ENCODE data around the gene IZUMO2. TPM values are rescaled to one million over a fixed set of nuclear protein-coding genes. Genes with fewer than 3 reads are reported as not detected.
"Not testable (repeated sequence)": the region's sequence is repeated elsewhere in the genome, so short reads cannot be mapped to it uniquely, and the experiment has no call there.

IZUMO2 gene
- total RNA-seq, 1 experiment from 2014 or later: not detected

DNA sequence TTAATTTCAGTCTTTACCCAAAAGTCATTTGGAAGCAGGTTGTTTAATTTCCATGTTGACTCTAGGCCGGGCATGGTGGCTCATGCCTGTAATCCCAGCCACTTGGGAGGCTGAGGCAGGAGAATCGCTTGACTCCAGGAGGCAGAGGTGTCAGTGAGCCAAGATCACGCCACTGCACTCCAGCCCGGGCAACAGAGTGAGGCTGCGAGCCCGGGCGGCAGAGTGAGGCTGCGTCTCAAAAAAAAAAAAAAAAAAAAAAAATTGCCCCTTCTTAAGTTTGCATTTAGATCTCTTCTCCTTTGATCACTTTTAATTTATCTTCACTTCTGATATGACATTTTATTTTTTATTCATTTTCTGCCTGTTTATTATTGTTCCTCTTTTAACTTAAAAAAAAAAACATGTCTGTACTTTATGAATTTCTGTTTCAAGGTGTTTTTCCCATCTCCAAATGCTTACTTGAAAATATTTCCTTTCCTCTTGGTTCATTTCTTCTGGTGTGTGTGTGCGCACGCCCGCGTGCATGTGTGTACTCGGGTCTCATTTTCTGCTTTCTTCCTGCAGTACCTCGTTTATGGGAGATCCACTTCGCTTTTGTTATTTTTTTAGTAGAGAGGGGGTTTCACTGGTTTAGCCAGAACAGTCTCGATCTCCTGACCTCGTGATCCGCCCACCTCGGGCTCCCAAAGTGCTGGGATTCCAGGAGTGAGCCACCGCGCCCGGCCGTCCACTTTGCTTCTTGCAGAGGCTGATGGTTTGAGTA is 26.3 kb downstream of the IZUMO2 start:
- intact Hi-C loops (cut with micrococcal nuclease); H4K20me1 ChIP-seq (ENCODE audit: insufficient read depth); H3K9ac ChIP-seq (ENCODE audit: low read length); H3K79me2 ChIP-seq (ENCODE audit: insufficient read depth, low read length); H3K9me2 ChIP-seq (ENCODE audit: insufficient read depth); H3K27ac ChIP-seq (ENCODE audit: low read depth, low read length); DNase-seq (ENCODE audit: low read depth, low spot score); H3K36me3 ChIP-seq (ENCODE audit: control insufficient read depth in 1 of 2, insufficient read depth in 2 of 2, low read length in 2 of 2); H3K4me3 ChIP-seq (replicated peaks in 1 of 2; ENCODE audit: low read depth in 1 of 2, low read length in 2 of 2); BruUV-seq (replicated peaks); H3K4me1 ChIP-seq (ENCODE audit: control insufficient read depth in 1 of 2, insufficient read depth in 2 of 2, low read length in 2 of 2); H3K9me3 ChIP-seq (ENCODE audit: control insufficient read depth in 1 of 2, insufficient read depth in 1 of 2, low read depth in 1 of 2, low read length in 2 of 2); H3K27me3 ChIP-seq (ENCODE audit: insufficient read depth, low read length); RAD21 ChIA-PET (ENCODE audit: low non-redundant PET in 1 of 2, low total read pairs in 2 of 2, uncharacterized antibody in 2 of 2, unreplicated experiment in 2 of 2): not testable (repeated sequence)
- TF ChIP-seq, protein P1, sequence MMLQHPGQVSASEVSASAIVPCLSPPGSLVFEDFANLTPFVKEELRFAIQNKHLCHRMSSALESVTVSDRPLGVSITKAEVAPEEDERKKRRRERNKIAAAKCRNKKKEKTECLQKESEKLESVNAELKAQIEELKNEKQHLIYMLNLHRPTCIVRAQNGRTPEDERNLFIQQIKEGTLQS (IDR thresholded peaks at IDR 0.05): 0 out of 2 replicates have a peak, but pooled peaks have one; percentile 13
- H2AFZ ChIP-seq (ENCODE audit: low read depth, low read length, poor library complexity, severe bottlenecking): peak overlapping the region; percentile 43
- ChIA-PET POLR2A (interaction anchor here (1.0 kb wide), 1 partner anchor 267 kb away, joined by 3 read pairs; no protein-coding TSS in a partner anchor), CTCF (interaction anchor here (0.7 to 1.4 kb wide), 3 partner anchors 11 to 207 kb away, joined by 3 to 7 read pairs (median 6); partner anchors contain the start of genes ATF5 and NUP62)
- ATAC-seq: peak; percentile 63
- H3K4me2 ChIP-seq (ENCODE audit: low read length): peak overlapping the region; percentile 50

DNA sequence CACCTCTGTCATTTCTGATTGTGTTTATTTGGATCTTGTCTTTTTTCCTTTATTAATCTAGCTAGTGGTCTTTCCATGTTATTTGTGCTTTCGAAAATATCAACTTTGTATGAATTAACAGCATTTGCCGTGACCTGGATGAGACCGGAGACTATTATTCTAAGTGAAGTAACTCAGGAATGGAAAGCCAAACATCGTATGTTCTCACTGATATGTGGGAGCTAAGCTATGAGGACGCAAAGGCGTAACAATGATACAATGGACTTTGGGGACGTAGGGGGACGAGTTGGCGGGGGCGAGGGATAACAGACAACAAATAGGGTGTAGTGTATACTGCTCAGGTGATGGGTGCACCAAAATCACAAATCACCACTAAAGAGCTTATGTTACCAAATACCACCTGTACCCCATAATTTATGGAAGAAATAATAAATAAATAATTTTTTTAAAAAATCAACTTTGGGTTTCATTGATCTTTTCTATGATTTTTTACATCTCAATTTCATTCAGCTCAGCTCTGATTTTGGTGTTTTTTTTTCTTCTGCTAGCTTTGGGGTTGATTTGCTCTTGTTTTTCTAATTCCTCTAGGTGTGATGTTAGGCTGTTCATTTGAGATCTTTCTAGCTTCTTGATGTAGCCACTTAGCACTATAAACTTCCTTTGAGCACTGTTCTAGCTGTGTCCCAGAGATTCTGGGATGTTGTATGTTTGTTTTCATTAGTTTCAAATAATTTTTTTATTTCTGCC is 27.1 kb downstream of the IZUMO2 start:
- H3K4me3 ChIP-seq (replicated peaks in 1 of 2; ENCODE audit: low read depth in 1 of 2, low read length in 2 of 2); H3K27me3 ChIP-seq (ENCODE audit: insufficient read depth, low read length); H4K20me1 ChIP-seq (ENCODE audit: insufficient read depth); H3K27ac ChIP-seq (ENCODE audit: low read depth, low read length); DNase-seq (ENCODE audit: low read depth, low spot score); H3K9me3 ChIP-seq (ENCODE audit: control insufficient read depth in 1 of 2, insufficient read depth in 1 of 2, low read depth in 1 of 2, low read length in 2 of 2); H3K36me3 ChIP-seq (ENCODE audit: control insufficient read depth in 1 of 2, insufficient read depth in 2 of 2, low read length in 2 of 2); intact Hi-C loops (cut with micrococcal nuclease); H3K4me1 ChIP-seq (ENCODE audit: control insufficient read depth in 1 of 2, insufficient read depth in 2 of 2, low read length in 2 of 2); H3K79me2 ChIP-seq (ENCODE audit: insufficient read depth, low read length); BruUV-seq (replicated peaks); ATAC-seq; H3K9ac ChIP-seq (ENCODE audit: low read length); RAD21 ChIA-PET (ENCODE audit: low non-redundant PET in 1 of 2, low total read pairs in 2 of 2, uncharacterized antibody in 2 of 2, unreplicated experiment in 2 of 2); H3K9me2 ChIP-seq (ENCODE audit: insufficient read depth); H3K4me2 ChIP-seq (ENCODE audit: low read length): not testable (repeated sequence)
- ChIA-PET CTCF (interaction anchor here (0.7 to 1.4 kb wide), 5 partner anchors 12 to 418 kb away, joined by 3 to 8 read pairs (median 6); partner anchors contain the start of genes ATF5 and NUP62), POLR2A (interaction anchor here (1.0 kb wide), 1 partner anchor 267 kb away, joined by 3 read pairs; no protein-coding TSS in a partner anchor)
- H2AFZ ChIP-seq (ENCODE audit: low read depth, low read length, poor library complexity, severe bottlenecking): peak overlapping the region; percentile 43

DNA sequence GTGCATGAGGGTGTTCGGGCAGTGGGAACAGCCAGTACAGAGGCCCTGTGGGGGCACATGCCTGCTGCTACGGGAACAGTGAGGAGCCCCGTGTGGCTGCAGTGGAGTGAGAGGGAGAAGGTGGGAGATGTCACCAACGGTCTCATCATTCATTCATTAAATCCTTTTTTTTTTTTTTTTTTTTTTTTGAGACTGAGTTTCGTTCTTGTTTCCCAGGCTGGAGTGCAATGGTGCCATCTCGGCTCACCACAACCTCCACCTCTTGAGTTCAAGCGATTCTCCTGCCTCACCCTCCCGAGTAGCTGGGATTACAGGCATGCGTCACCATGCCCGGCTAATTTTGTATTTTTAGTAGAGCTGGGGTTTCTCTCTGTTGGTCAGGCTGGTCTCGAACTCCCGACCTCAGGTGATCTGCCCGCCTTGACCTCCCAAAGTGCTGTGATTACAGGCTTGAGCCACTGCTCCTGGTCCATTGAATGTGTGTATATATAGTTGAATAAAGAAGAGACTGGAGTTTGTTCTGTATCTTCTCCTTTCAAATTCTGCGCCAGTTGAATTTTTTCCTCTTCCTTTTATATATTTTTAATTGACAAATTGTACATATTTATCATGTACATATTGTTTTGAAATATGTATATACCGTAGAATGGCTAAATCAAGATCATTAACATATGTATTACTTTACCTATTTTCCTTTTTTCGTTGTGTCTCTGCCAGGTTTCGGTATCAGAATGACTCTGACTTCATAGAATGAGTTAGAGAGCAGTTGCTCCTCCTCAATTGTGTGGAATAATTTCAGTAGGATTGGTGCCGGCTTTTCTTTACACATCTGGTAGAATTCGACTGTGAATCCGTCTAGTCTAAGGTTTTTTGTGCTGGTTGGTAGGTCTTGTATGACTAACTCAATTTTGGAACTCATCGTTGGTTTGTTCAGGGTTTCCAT is 28.0 kb downstream of the IZUMO2 start:
- ATAC-seq; H3K4me2 ChIP-seq (ENCODE audit: low read length); H3K27me3 ChIP-seq (ENCODE audit: insufficient read depth, low read length); H4K20me1 ChIP-seq (ENCODE audit: insufficient read depth); H3K4me1 ChIP-seq (ENCODE audit: control insufficient read depth in 1 of 2, insufficient read depth in 2 of 2, low read length in 2 of 2); H3K9me2 ChIP-seq (ENCODE audit: insufficient read depth); H3K9ac ChIP-seq (ENCODE audit: low read length); H3K79me2 ChIP-seq (ENCODE audit: insufficient read depth, low read length); DNase-seq (ENCODE audit: low read depth, low spot score); H3K27ac ChIP-seq (ENCODE audit: low read depth, low read length); intact Hi-C loops (cut with micrococcal nuclease); H3K36me3 ChIP-seq (ENCODE audit: control insufficient read depth in 1 of 2, insufficient read depth in 2 of 2, low read length in 2 of 2); H3K4me3 ChIP-seq (replicated peaks in 1 of 2; ENCODE audit: low read depth in 1 of 2, low read length in 2 of 2); RAD21 ChIA-PET (ENCODE audit: low non-redundant PET in 1 of 2, low total read pairs in 2 of 2, uncharacterized antibody in 2 of 2, unreplicated experiment in 2 of 2); H3K9me3 ChIP-seq (ENCODE audit: control insufficient read depth in 1 of 2, insufficient read depth in 1 of 2, low read depth in 1 of 2, low read length in 2 of 2); POLR2A ChIA-PET; H2AFZ ChIP-seq (ENCODE audit: low read depth, low read length, poor library complexity, severe bottlenecking): not testable (repeated sequence)
- BruUV-seq (replicated peaks): TSS peak; percentile 65
- CTCF ChIA-PET: interaction anchor here (0.9 to 1.4 kb wide), 2 partner anchors 13 to 198 kb away, joined by 6 to 8 read pairs; no protein-coding TSS in a partner anchor

Data from HCT116 (cell line).